Loucy (cell line): ENCODE data around the gene TMPRSS5.
"Not testable (repeated sequence)": the region's sequence is repeated elsewhere in the genome, so short reads cannot be mapped to it uniquely, and the experiment has no call there.

Source experiments
- H2AFZ ChIP-seq: fragments of 200-600 bp; sonication (generic); 2 replicates; pipeline ENCODE4 v1.6.0; 2016; ENCODE audit warnings: antibody characterized with exemption, mild to moderate bottlenecking, low read length, moderate library complexity
- H3F3A ChIP-seq: fragments of 200-600 bp; 2 replicates; pipeline ENCODE4 v1.6.0; 2016; ENCODE audit warnings: antibody characterized with exemption, low read depth, mild to moderate bottlenecking
- H3K27me3 ChIP-seq: fragments of 200-600 bp; sonication (generic); 2 replicates; pipeline ENCODE4 v1.6.1; 2014; ENCODE audit warnings: low read length, mild to moderate bottlenecking; ENCODE audit not compliant: insufficient read depth, poor library complexity, severe bottlenecking
- H3K36me3 ChIP-seq: fragments of 200-600 bp; sonication (generic); 2 replicates; pipeline ENCODE4 v1.6.1; 2016; ENCODE audit warnings: low read length; ENCODE audit not compliant: insufficient read depth
- H3K4me1 ChIP-seq: fragments of 200-600 bp; sonication (generic); 2 replicates; pipeline ENCODE4 v1.5.1; 2014; ENCODE audit warnings: low read length, mild to moderate bottlenecking; ENCODE audit not compliant: insufficient read depth, poor library complexity, severe bottlenecking
- H3K4me2 ChIP-seq: fragments of 200-600 bp; sonication (generic); 2 replicates; pipeline ENCODE4 v1.6.0; 2014; ENCODE audit warnings: antibody characterized with exemption, low read length, low read depth, mild to moderate bottlenecking; ENCODE audit not compliant: poor library complexity, severe bottlenecking
- H3K4me3 ChIP-seq: fragments of 200-600 bp; sonication (generic); 2 replicates; pipeline ENCODE4 v1.5.1; 2014; ENCODE audit warnings: low read length, mild to moderate bottlenecking, mixed read lengths; ENCODE audit not compliant: poor library complexity, severe bottlenecking
- H3K79me2 ChIP-seq: fragments of 200-600 bp; sonication (generic); 2 replicates; pipeline ENCODE4 v1.6.1; 2014; ENCODE audit warnings: low read length; ENCODE audit not compliant: insufficient read depth
- H3K9ac ChIP-seq: fragments of 200-600 bp; sonication (generic); 2 replicates; pipeline ENCODE4 v1.6.0; 2014; ENCODE audit warnings: mild to moderate bottlenecking, low read depth, low read length, moderate library complexity; ENCODE audit not compliant: poor library complexity, severe bottlenecking
- H3K9me2 ChIP-seq: fragments of 200-600 bp; sonication (generic); replicated peaks from 2 replicates; pipeline ENCODE4 v1.6.1; 2016; ENCODE audit warnings: low read depth, low read length, mixed read lengths
- H3K9me3 ChIP-seq: fragments of 200-600 bp; sonication (generic); 2 replicates; pipeline ENCODE4 v1.6.1; 2014; ENCODE audit warnings: mild to moderate bottlenecking, antibody characterized with exemption, low read length, low read depth; ENCODE audit not compliant: insufficient read depth
- H4K20me1 ChIP-seq: fragments of 200-600 bp; sonication (generic); 2 replicates; pipeline ENCODE4 v1.6.0; 2014; ENCODE audit warnings: antibody characterized with exemption, low read length, mild to moderate bottlenecking; ENCODE audit not compliant: insufficient read depth, poor library complexity, severe bottlenecking
- EZH2phosphoT487 ChIP-seq: fragments of 200-600 bp; IDR thresholded peaks from 2 replicates; pipeline ENCODE4 v1.6.1; 2018; ENCODE audit warnings: antibody characterized with exemption, mild to moderate bottlenecking, moderate library complexity, borderline replicate concordance
- TF ChIP-seq, protein P1 (sequence below): fragments of 200-600 bp; sonication (generic); conservative IDR thresholded peaks from 2 replicates; pipeline ENCODE4 v1.5.1; 2014; ENCODE audit warnings: mild to moderate bottlenecking, antibody characterized with exemption, low read length

TMPRSS5 gene

DNA sequence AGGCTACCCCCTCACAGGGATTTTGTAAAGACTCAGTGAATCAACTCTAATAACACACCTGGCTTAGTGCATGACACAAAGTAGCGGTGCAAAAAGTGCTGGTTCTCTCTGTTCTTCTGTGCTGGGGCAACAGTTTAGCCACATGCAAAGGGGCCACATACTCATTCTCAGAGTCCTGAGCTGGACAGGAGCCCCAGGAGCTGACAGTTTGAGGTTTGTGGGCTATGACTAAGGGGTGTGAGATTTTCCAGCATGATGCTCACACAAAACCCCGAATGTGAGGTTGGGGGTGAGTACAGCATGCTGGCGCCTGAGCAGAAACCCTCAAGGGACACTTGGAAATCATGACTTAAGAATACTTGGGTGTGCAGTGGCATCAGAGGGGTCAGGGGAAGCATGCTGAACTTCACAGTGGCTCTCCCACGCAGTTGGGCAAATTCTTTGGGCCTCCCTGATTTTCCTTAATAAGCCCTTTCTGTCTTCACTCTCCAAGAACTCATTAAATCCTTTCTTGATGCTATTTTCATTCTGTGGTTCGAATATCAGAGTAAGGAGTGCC, 31.0 kb downstream of the TMPRSS5 start:
- Histone ChIP-seq H3K9ac (no peak overlapping the region), H3F3A (no peaks in the 10 kb centered on the region), H3K79me2 (no peaks in the 10 kb centered on the region), H3K36me3 (no peaks in the 10 kb centered on the region), H4K20me1 (no peaks in the 10 kb centered on the region), H3K9me2 (no peaks in the 10 kb centered on the region), H2AFZ (no peak overlapping the region), H3K4me2 (no peak overlapping the region), H3K4me1 (no peaks in the 10 kb centered on the region), H3K4me3 (no peak overlapping the region), H3K9me3 (no peaks in the 10 kb centered on the region), H3K27me3 (no peaks in the 10 kb centered on the region)
- TF ChIP-seq, protein P1, sequence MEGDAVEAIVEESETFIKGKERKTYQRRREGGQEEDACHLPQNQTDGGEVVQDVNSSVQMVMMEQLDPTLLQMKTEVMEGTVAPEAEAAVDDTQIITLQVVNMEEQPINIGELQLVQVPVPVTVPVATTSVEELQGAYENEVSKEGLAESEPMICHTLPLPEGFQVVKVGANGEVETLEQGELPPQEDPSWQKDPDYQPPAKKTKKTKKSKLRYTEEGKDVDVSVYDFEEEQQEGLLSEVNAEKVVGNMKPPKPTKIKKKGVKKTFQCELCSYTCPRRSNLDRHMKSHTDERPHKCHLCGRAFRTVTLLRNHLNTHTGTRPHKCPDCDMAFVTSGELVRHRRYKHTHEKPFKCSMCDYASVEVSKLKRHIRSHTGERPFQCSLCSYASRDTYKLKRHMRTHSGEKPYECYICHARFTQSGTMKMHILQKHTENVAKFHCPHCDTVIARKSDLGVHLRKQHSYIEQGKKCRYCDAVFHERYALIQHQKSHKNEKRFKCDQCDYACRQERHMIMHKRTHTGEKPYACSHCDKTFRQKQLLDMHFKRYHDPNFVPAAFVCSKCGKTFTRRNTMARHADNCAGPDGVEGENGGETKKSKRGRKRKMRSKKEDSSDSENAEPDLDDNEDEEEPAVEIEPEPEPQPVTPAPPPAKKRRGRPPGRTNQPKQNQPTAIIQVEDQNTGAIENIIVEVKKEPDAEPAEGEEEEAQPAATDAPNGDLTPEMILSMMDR, result no peak
- TF ChIP-seq EZH2phosphoT487, result no peak

DNA sequence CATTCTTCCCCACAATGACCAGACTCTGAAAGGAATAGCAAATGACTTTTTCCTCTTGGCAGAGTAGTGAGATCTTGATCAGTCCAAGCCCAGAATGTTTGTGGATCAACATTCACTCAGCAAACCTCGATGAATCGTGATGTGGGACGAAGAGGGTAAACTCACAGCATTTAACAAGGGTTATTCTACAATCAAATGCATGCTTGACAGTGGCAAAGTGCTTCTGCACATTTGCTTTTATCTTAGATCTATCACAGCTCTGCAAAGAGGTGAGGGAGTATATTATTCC, 31.8 kb downstream of the TMPRSS5 start:
- H4K20me1 ChIP-seq, result no peaks in the 10 kb centered on the region
- H3K9ac ChIP-seq, result no peak overlapping the region
- no peak overlapping the region for H2AFZ ChIP-seq
- H3K9me3 ChIP-seq, result no peaks in the 10 kb centered on the region
- no peaks in the 10 kb centered on the region for H3K4me1 ChIP-seq
- H3K79me2 ChIP-seq, result no peaks in the 10 kb centered on the region
- H3K9me2 ChIP-seq, result no peaks in the 10 kb centered on the region
- H3K4me2 ChIP-seq, result no peak overlapping the region
- TF ChIP-seq, protein P1, result no peak
- no peak for TF ChIP-seq EZH2phosphoT487
- H3K4me3 ChIP-seq, result no peak overlapping the region
- no peaks in the 10 kb centered on the region for H3K36me3 ChIP-seq
- H3F3A ChIP-seq, result no peaks in the 10 kb centered on the region
- H3K27me3 ChIP-seq, result no peaks in the 10 kb centered on the region

DNA sequence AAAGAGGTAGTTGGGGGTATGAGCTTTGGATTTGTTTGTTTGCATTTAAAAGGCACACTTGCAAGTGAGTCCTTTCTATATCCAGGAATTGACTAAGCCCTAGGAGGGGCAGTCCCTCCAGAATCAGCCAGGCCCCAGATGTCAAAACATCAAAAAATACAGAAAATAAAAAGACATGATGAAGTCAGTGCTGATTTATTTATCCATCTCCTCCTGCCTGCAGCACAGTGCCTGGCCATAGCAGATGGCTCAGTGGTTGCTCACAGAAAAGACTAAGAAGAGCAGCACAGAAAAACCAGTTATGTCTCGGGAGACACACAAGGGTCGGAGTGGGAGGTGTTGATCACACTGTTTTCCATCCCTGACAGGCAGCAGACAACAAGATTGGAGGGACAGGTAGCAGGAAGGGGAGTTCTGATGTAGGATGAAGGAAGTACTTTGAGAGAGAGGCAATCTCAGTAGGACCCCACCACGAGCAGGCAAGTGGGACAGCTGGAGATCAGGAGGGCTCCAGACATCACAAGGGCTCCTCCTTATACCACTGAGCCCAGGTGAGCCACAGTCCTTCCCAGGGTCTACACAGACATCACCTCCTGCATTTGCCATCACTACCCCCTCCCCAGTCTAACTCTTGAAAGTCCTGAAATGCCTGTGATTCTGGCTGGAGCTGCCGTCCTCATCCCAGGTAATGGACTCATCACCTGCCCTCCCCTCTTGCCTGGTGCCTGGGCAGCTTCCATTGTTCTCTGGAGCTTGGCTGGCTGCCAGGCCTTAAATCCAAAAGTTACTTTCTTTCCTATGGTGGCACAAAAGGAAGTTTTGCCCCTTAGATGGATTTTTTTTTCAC, 32.3 kb downstream of the TMPRSS5 start:
- Histone ChIP-seq H3K4me1 (no peaks in the 10 kb centered on the region), H3K4me3 (no peak overlapping the region), H3K27me3 (no peaks in the 10 kb centered on the region), H3K9ac (no peak overlapping the region), H3F3A (no peaks in the 10 kb centered on the region), H4K20me1 (no peaks in the 10 kb centered on the region), H3K9me2 (no peaks in the 10 kb centered on the region), H3K79me2 (no peaks in the 10 kb centered on the region), H3K9me3 (no peaks in the 10 kb centered on the region), H3K36me3 (no peaks in the 10 kb centered on the region), H2AFZ (no peak overlapping the region), H3K4me2 (no peak overlapping the region)
- TF ChIP-seq EZH2phosphoT487, result no peak
- TF ChIP-seq, protein P1, result no peak

DNA sequence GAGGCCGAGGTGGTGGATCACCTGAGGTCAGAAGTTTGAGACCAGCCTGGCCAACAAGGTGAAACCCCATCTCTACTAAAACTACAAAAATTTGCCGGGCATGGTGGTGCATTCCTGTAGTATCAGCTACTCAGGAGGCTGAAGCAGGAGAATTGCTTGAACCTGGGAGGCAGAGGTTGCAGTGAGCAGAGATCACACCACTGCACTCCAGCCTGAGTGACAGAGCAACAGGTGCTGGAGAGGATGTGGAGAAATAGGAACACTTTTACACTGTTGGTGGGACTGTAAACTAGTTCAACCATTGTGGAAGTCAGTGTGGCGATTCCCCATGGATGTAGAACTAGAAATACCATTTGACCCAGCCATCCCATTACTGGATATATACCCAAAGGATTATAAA, 34.2 kb downstream of the TMPRSS5 start:
- H3K4me3 ChIP-seq, H3K9me3 ChIP-seq, H3K4me1 ChIP-seq, H3F3A ChIP-seq, H3K36me3 ChIP-seq, H3K4me2 ChIP-seq, H3K79me2 ChIP-seq, H2AFZ ChIP-seq, H3K27me3 ChIP-seq, H4K20me1 ChIP-seq, H3K9ac ChIP-seq, H3K9me2 ChIP-seq: not testable (repeated sequence)
